WI38 (cell line): ENCODE data around the gene NAA40.
A peak's percentile ranks its signal among the peaks of the same experiment; 100 is the strongest.

Experiments
- H3K4me3 ChIP-seq: 2 replicates; pipeline ENCODE4 v1.5.1; 2011; ENCODE audit warnings: low read depth, mild to moderate bottlenecking, control low read depth, low read length
- TF ChIP-seq, protein P1 (sequence below): IDR thresholded peaks from 2 replicates; pipeline ENCODE4 v1.5.1; 2012; ENCODE audit warnings: low read depth, mild to moderate bottlenecking, control low read depth, low read length

The NAA40 gene

DNA sequence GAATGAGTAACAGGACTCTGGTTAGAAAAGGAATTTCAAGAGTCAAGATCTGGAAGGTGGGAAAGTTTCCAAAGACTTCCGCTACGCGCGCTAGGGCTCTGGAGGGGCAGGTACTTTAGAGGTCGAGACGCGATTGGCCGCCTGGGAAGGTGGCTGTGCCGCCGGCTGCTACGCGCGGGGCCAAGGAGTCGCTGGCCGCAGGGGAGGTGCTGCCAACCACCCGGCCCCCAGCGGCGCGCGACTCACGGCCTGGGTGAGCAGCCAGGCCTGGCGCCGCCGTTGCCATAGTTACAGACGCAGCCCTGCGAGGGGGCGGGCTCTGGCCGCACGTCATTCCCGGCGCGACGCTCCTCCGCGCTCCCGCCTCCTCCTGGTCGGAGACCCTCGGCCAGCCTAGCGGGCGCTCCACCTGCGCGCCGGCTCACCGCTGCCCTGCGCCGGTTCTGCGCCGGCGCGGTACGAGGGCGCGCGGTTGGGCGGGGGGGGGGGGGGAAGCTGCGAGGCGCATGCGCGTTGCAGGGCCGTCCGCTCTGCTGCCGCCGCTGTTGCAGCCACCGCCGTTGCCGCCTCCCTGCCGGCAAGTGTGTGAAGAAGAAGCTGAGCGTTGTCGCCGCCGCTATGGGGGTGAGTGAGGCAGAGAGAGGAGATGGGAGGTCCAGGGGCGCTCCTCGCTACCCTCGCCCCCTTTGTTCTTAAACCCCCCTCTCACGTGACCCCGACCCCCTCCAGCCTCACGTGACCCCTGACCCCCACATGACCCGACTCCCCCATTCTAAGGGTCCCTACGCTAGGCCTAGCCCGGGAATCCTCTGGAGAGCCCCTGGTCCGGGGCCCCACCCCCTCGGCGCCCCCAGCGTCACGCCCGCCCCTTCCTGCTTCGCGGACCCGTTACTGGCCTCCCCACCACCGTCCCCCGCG, at the start of gene NAA40:
Gene NAA40 (plus strand): TSS at position 524 of the 918 bp plus-strand sequence. CDS start 95 bp downstream, at position 619.
- peak within 1 kb of the TSS; percentile 84 for H3K4me3 ChIP-seq
- TF ChIP-seq, protein P1, sequence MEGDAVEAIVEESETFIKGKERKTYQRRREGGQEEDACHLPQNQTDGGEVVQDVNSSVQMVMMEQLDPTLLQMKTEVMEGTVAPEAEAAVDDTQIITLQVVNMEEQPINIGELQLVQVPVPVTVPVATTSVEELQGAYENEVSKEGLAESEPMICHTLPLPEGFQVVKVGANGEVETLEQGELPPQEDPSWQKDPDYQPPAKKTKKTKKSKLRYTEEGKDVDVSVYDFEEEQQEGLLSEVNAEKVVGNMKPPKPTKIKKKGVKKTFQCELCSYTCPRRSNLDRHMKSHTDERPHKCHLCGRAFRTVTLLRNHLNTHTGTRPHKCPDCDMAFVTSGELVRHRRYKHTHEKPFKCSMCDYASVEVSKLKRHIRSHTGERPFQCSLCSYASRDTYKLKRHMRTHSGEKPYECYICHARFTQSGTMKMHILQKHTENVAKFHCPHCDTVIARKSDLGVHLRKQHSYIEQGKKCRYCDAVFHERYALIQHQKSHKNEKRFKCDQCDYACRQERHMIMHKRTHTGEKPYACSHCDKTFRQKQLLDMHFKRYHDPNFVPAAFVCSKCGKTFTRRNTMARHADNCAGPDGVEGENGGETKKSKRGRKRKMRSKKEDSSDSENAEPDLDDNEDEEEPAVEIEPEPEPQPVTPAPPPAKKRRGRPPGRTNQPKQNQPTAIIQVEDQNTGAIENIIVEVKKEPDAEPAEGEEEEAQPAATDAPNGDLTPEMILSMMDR, result no peak

GRCh38 chr11:63889344-63889743, 49.5 kb upstream of the NAA40 start:
- H3K4me3 ChIP-seq, result no peak overlapping the region
- TF ChIP-seq, protein P1, result no peak

DNA sequence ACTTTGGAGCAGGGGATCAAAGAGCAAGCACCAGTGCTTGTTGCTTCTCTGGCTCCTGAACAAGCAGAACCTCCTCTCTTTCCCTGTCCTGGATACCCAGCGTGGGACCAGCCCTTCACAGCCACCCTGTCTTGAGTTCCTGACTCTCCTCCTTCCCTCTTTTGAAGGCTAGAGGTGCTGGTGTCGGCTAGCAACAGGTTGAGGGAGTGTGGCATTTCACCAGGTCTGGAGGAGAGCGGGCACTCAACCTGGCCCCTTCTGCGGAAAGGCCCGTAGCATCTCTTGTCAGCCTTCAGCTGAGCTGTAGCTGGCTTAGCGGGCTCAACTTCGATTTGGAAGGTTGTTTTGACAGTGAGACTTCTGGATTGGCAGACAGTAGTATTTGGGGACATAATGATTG, 48.4 kb upstream of the NAA40 start:
- H3K4me3 ChIP-seq, result no peak overlapping the region
- TF ChIP-seq, protein P1, result no peak

DNA sequence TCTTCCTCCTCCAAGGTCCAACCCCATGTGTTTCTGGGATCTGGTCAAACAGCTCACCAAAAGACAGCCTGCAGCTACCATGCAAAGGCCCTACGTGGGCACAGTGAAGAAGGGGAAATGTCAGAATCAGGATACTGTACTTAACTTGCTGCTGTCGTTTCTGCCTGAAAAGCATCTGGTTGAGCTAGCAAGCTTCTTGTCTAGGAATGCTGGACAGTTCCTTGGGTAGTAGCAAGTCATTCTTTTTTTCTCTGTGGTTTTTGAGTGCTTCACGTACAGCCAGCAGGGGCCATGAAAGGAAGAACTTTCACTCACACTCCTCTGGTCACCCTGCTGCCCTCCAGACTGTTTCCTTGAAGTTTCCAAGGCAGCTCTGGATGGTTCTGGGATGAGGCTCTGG, 46.6 kb upstream of the NAA40 start:
- TF ChIP-seq, protein P1, result no peak
- H3K4me3 ChIP-seq, result no peak overlapping the region

GRCh38 chr11:63893355-63893754, 45.4 kb upstream of the NAA40 start:
- H3K4me3 ChIP-seq, result no peak overlapping the region
- TF ChIP-seq, protein P1, result no peak

GRCh38 chr11:63896071-63896470, 42.7 kb upstream of the NAA40 start:
- H3K4me3 ChIP-seq, result no peak overlapping the region
- TF ChIP-seq, protein P1, result no peak

DNA sequence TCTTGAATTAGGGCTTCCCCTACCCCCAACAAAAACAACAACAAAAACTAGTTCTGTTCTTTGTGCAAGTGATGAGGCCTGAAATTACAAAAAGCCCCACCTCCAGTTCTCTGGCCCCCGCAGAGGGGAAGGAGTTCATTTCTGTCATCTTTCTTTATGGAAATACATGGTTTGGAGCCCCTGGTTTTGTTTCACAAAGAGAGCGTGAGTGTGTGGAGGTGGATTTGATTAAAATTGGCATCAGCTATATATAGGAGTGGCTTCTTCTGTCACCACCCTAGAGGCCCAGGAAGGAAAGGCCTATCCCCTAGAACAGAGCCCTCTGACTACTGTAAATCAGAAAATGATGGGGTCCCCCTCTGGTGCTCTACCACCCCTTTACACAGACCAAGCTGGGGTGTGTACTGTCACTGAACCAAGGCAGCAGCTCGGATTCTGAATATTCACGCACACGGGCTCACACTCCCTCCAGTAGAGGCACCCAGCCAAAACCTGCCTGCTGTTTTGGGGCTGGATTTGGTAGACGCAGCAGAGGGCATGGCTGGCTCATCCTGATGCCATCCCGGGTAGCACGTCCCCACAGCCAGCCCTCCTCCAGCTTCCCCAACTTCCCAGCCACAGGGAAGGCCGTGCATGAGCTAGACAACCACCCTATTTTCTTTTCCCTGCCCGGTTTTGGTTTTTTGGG, 41.2 kb upstream of the NAA40 start:
- H3K4me3 ChIP-seq, result no peak overlapping the region
- TF ChIP-seq, protein P1, result no peak
